HEK293 (cell line): Measurements from ENCODE around the gene DNASE2B.

Experiments used
- CTCF ChIA-PET: fragments of 350-600 bp; formaldehyde crosslinking; extraction: SDS; loops from one replicate; lab custom pipeline; 2021; ENCODE audit warnings: antibody characterized with exemption; lab: Yijun Ruan, JAX
- POLR2A ChIA-PET: fragments of 300-600 bp; formaldehyde crosslinking; extraction: SDS; loops from one replicate; lab custom pipeline; 2020; ENCODE audit warnings: antibody characterized with exemption, inconsistent platforms; lab: Yijun Ruan, JAX
- H3K27ac ChIP-seq: fragments of 200-500 bp; sonication (Bioruptor generic); 2 replicates; pipeline ENCODE4 v1.5.1; 2014; ENCODE audit warnings: low read depth, low read length, control low read depth, inconsistent platforms; ENCODE audit errors: extremely low read depth
- H3K36me3 ChIP-seq, 2 experiments: fragments of 200-500 bp in 1 of 2; sonication (Bioruptor generic) in 1 of 2; 1 replicate in 1 of 2; 2 replicates in 1 of 2; pipeline ENCODE4 v1.5.1; 2014 to 2017; ENCODE audit warnings: inconsistent platforms in 2 of 2, low read length in 2 of 2; ENCODE audit not compliant: control insufficient read depth in 2 of 2, insufficient read depth in 1 of 2
- H3K4me1 ChIP-seq: fragments of 200-500 bp; sonication (Bioruptor generic); 2 replicates; pipeline ENCODE4 v1.5.1; 2014; ENCODE audit warnings: mild to moderate bottlenecking, low read length, inconsistent platforms; ENCODE audit not compliant: control insufficient read depth, insufficient read depth
- H3K4me3 ChIP-seq: 2 replicates; pipeline ENCODE4 v1.5.1; 2011; ENCODE audit warnings: low read depth, mild to moderate bottlenecking, control low read depth, low read length, moderate library complexity
- H3K9me3 ChIP-seq: fragments of 200-500 bp; sonication (Bioruptor generic); 2 replicates; pipeline ENCODE4 v1.5.1; 2014; ENCODE audit warnings: low read depth, low read length, inconsistent platforms; ENCODE audit not compliant: control insufficient read depth, insufficient read depth
- BCL11A ChIP-seq: fragments of 450-650 bp; formaldehyde crosslinking; IDR thresholded peaks from 2 replicates; pipeline ENCODE4 v1.5.1; 2016; ENCODE audit warnings: low read depth, missing biosample characterization, missing genetic modification characterization
- GFI1B ChIP-seq: fragments of 450-650 bp; formaldehyde crosslinking; IDR thresholded peaks from 2 replicates; pipeline ENCODE4 v1.5.1; 2016; ENCODE audit warnings: missing biosample characterization, missing genetic modification characterization
- SCRT1 ChIP-seq: fragments of 450-650 bp; formaldehyde crosslinking; IDR thresholded peaks from 2 replicates; pipeline ENCODE4 v1.5.1; 2016; ENCODE audit warnings: missing biosample characterization, missing genetic modification characterization, borderline replicate concordance
- SCRT2 ChIP-seq: fragments of 450-650 bp; formaldehyde crosslinking; IDR thresholded peaks from 2 replicates; pipeline ENCODE4 v1.5.1; 2016; ENCODE audit warnings: missing biosample characterization, missing genetic modification characterization
- ZBTB20 ChIP-seq: fragments of 450-650 bp; formaldehyde crosslinking; IDR thresholded peaks from 2 replicates; pipeline ENCODE4 v1.5.1; 2016; ENCODE audit warnings: missing biosample characterization, missing genetic modification characterization
- ZBTB48 ChIP-seq: fragments of 450-650 bp; formaldehyde crosslinking; IDR thresholded peaks from 2 replicates; pipeline ENCODE4 v1.5.1; 2016; ENCODE audit warnings: missing biosample characterization, missing genetic modification characterization
- ZNF239 ChIP-seq: fragments of 450-650 bp; formaldehyde crosslinking; IDR thresholded peaks from 2 replicates; pipeline ENCODE4 v1.5.1; 2016; ENCODE audit warnings: missing biosample characterization, missing genetic modification characterization
- ZNF24 ChIP-seq: fragments of 450-650 bp; formaldehyde crosslinking; IDR thresholded peaks from 2 replicates; pipeline ENCODE4 v1.5.1; 2016; ENCODE audit warnings: missing biosample characterization, missing genetic modification characterization
- ZNF248 ChIP-seq: fragments of 450-650 bp; formaldehyde crosslinking; IDR thresholded peaks from 2 replicates; pipeline ENCODE4 v1.5.1; 2017; ENCODE audit warnings: missing biosample characterization, missing genetic modification characterization
- ZNF501 ChIP-seq: fragments of 450-650 bp; formaldehyde crosslinking; IDR thresholded peaks from 2 replicates; pipeline ENCODE4 v1.5.1; 2016; ENCODE audit warnings: missing biosample characterization, missing genetic modification characterization
- ZNF530 ChIP-seq: fragments of 450-650 bp; formaldehyde crosslinking; IDR thresholded peaks from 2 replicates; pipeline ENCODE4 v1.5.1; 2016; ENCODE audit warnings: low read depth, missing biosample characterization, missing genetic modification characterization
- ZNF558 ChIP-seq: fragments of 450-650 bp; formaldehyde crosslinking; IDR thresholded peaks from 2 replicates; pipeline ENCODE4 v1.5.1; 2016; ENCODE audit warnings: missing biosample characterization, missing genetic modification characterization
- ZNF677 ChIP-seq: fragments of 450-650 bp; IDR thresholded peaks from 2 replicates; pipeline ENCODE4 v1.5.0; 2018; ENCODE audit warnings: missing biosample characterization, mild to moderate bottlenecking, missing genetic modification characterization, moderate library complexity
- TF ChIP-seq, protein P1 (sequence below): fragments of 450-650 bp; formaldehyde crosslinking; IDR thresholded peaks from 2 replicates; pipeline ENCODE4 v1.5.1; 2017; ENCODE audit warnings: missing biosample characterization, mild to moderate bottlenecking, missing genetic modification characterization, moderate library complexity
- TF ChIP-seq, protein P2 (sequence below): IDR thresholded peaks from 2 replicates; pipeline ENCODE4 v1.6.1; 2011; ENCODE audit warnings: mild to moderate bottlenecking, low read depth, low read length, borderline replicate concordance
- TF ChIP-seq, protein P3 (sequence below): fragments of 450-650 bp; IDR thresholded peaks from 2 replicates; pipeline ENCODE4 v1.5.1; 2018; ENCODE audit warnings: missing biosample characterization, mild to moderate bottlenecking, missing genetic modification characterization
- TF ChIP-seq, protein P4 (sequence below): fragments of 450-650 bp; formaldehyde crosslinking; IDR thresholded peaks from 2 replicates; pipeline ENCODE4 v1.5.1; 2017; ENCODE audit warnings: missing biosample characterization, missing genetic modification characterization
- TF ChIP-seq, protein P5 (sequence below): sonication (generic); formaldehyde crosslinking; IDR thresholded peaks from 2 replicates; pipeline ENCODE4 v1.8.1; 2022; ENCODE audit warnings: mild to moderate bottlenecking, moderate library complexity, missing genetic modification reagents

DNASE2B gene

DNA sequence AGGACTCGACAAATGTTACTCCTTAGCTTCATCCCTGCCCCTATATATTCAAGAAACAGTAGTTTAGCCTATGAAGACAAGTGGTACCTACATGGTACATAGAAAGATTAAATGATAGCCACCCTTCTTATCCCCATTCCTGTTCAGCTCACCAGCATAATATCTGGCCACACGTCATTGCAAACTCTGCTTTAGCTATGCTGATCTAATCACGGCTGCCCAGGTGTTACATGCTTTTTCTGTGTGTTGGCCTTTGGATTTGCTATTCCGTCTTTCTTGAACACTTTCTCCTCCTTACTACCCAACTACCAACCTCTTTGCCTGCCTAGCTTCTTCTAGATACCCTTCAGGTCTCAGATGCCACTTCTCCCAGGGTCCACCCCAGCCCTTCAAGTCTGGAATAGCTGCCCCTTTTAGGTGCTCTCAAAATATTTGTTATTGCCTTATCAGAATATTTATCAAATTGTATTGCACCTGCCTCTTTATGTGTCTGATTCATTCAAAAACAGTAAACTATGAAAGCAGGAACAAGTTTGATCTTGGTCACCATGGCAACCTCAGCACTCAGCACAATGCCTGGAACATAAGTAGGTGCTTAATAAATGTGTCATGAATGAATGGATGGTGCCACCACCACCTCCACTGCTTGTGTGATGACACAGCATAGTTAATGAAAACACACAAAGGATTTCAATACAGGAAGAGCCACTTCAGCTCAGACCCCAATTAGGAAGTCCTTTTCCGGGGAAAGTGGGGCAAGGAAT, 11.4 kb upstream of the DNASE2B start (continued):
- TF ChIP-seq, protein P1, sequence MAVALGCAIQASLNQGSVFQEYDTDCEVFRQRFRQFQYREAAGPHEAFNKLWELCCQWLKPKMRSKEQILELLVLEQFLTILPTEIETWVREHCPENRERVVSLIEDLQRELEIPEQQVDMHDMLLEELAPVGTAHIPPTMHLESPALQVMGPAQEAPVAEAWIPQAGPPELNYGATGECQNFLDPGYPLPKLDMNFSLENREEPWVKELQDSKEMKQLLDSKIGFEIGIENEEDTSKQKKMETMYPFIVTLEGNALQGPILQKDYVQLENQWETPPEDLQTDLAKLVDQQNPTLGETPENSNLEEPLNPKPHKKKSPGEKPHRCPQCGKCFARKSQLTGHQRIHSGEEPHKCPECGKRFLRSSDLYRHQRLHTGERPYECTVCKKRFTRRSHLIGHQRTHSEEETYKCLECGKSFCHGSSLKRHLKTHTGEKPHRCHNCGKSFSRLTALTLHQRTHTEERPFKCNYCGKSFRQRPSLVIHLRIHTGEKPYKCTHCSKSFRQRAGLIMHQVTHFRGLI (tag by site-specific recombination), result no peak
- no peak for TF ChIP-seq ZNF24 (tag by site-specific recombination)
- no peak for TF ChIP-seq ZNF501 (tag by site-specific recombination)
- no peak for TF ChIP-seq SCRT2 (tag by site-specific recombination)
- TF ChIP-seq ZBTB20 (tag by site-specific recombination), result no peak
- TF ChIP-seq, protein P2, sequence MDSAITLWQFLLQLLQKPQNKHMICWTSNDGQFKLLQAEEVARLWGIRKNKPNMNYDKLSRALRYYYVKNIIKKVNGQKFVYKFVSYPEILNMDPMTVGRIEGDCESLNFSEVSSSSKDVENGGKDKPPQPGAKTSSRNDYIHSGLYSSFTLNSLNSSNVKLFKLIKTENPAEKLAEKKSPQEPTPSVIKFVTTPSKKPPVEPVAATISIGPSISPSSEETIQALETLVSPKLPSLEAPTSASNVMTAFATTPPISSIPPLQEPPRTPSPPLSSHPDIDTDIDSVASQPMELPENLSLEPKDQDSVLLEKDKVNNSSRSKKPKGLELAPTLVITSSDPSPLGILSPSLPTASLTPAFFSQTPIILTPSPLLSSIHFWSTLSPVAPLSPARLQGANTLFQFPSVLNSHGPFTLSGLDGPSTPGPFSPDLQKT, result no peak
- no peak for TF ChIP-seq ZNF677 (tag by site-specific recombination)
- TF ChIP-seq, protein P3, sequence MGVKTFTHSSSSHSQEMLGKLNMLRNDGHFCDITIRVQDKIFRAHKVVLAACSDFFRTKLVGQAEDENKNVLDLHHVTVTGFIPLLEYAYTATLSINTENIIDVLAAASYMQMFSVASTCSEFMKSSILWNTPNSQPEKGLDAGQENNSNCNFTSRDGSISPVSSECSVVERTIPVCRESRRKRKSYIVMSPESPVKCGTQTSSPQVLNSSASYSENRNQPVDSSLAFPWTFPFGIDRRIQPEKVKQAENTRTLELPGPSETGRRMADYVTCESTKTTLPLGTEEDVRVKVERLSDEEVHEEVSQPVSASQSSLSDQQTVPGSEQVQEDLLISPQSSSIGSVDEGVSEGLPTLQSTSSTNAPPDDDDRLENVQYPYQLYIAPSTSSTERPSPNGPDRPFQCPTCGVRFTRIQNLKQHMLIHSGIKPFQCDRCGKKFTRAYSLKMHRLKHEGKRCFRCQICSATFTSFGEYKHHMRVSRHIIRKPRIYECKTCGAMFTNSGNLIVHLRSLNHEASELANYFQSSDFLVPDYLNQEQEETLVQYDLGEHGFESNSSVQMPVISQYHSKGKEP (tag by site-specific recombination), result no peak
- no peak for TF ChIP-seq SCRT1 (tag by site-specific recombination)

DNA sequence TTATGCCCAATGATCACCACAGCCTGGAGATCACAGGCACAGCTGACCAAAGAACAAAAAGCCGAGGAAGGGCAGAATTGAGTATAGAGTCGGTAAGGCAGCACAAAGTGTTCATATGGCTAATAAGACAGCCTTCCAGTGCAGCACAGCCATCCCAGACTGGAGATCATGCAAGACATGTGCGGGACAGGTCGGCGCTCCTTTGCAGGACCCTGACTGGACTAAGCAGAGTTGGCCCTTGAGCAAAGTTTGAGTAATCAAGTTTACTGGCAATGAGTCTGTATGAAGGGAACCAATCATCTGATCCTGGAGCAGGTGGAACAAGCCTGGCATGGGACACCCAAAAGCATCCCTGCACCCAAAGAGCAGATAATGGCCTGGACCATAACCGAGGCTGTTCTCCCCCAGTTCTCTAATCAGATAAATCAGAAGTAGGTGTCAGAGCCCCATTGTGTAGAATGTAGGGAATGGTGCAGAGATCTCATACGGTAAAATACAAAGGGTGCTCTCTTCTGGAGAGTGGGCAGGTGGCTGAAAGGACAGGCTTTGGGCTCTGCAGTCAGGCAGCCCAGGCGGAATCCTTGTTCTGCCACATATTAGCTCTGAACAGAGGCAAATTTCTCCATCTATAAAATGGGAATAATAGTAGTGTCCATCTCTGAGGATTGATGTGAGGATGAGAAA, 10.7 kb upstream of the DNASE2B start:
- Histone ChIP-seq H3K9me3 (no peaks in the 10 kb centered on the region), H3K4me1 (peaks cover 3% of the 10 kb centered on the region; the same call in 1 of the 2 replicates), H3K27ac (no peak overlapping the region), H3K4me3 (no peak overlapping the region), H3K36me3 (no peaks in the 10 kb centered on the region)
- TF ChIP-seq ZBTB48 (tag by site-specific recombination), result no peak
- POLR2A ChIA-PET, result no interaction called here
- CTCF ChIA-PET, result interaction anchor here (0.6 to 1.0 kb wide), 4 partner anchors 9 to 1939 kb away, joined by 3 read pairs; no protein-coding TSS in a partner anchor

DNA sequence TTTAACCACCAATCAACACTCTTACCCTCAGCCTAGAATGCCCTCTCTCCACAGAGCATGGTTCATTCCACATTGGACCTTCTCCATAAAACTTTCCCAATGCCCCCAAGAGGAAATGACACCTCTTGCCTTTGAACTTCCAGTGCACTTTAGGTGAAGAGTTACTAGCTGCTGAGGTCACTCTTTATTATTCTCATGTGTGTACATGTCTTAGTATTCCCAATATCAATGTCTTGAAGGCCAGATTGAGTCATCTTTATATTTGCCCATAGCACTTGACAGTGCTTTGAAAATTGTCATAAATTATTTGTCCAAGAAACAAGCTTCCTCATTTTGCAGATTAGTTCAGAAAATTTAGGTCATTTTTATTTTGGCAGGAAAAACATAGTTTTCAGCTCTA, 8.1 kb upstream of the DNASE2B start:
- POLR2A ChIA-PET, result no interaction called here
- no peak overlapping the region for H3K27ac ChIP-seq
- no peaks in the 10 kb centered on the region for H3K36me3 ChIP-seq
- TF ChIP-seq ZNF530 (tag by site-specific recombination) (no peak), ZNF558 (tag by site-specific recombination) (no peak), BCL11A (tag by site-specific recombination) (no peak), ZNF239 (tag by site-specific recombination) (no peak), ZNF248 (tag by site-specific recombination) (no peak), GFI1B (tag by site-specific recombination) (no peak)
- TF ChIP-seq, protein P4, sequence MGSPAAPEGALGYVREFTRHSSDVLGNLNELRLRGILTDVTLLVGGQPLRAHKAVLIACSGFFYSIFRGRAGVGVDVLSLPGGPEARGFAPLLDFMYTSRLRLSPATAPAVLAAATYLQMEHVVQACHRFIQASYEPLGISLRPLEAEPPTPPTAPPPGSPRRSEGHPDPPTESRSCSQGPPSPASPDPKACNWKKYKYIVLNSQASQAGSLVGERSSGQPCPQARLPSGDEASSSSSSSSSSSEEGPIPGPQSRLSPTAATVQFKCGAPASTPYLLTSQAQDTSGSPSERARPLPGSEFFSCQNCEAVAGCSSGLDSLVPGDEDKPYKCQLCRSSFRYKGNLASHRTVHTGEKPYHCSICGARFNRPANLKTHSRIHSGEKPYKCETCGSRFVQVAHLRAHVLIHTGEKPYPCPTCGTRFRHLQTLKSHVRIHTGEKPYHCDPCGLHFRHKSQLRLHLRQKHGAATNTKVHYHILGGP (tag by site-specific recombination), result no peak
- TF ChIP-seq, protein P5, sequence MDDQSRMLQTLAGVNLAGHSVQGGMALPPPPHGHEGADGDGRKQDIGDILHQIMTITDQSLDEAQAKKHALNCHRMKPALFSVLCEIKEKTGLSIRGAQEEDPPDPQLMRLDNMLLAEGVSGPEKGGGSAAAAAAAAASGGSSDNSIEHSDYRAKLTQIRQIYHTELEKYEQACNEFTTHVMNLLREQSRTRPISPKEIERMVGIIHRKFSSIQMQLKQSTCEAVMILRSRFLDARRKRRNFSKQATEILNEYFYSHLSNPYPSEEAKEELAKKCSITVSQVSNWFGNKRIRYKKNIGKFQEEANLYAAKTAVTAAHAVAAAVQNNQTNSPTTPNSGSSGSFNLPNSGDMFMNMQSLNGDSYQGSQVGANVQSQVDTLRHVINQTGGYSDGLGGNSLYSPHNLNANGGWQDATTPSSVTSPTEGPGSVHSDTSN, result no peak
- TF ChIP-seq, all 188 proteins: peak for 0
- no peaks in the 10 kb centered on the region for H3K9me3 ChIP-seq
- no peaks in the 10 kb centered on the region; the same call in 1 of the 2 replicates for H3K4me1 ChIP-seq
- CTCF ChIA-PET, result interaction anchor here (0.6 to 0.9 kb wide), 4 partner anchors 10 to 276 kb away, joined by 3 to 4 read pairs (median 4); no protein-coding TSS in a partner anchor
- no peak overlapping the region for H3K4me3 ChIP-seq
